ENCODE measurements around the gene NLRP6. TPM values are rescaled to one million over a fixed set of nuclear protein-coding genes. Genes with fewer than 3 reads are reported as not detected.

Gene NLRP6
- polyA plus RNA-seq, 3 donors = 0.10 to 0.51 (median 0.24) TPM

DNA sequence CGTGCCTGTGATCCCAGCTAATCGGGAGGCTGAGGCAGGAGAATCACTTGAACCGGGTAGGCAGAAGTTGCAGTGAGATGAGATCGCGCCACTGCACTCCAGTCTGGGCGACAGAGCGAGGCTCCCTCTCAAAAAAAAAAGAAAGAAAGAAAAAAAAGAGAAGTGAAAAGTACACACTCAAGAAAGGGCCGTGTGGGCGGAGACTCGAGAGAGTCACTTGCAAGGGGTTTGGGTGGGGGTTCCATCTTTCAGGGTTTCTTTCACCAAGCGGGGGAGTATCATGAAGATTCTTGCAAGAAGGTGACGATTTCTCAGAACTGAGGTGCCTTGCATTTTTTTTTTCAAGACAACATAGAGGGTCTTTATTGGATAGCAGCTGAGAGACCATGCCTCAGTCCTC, 25.2 kb downstream of the NLRP6 start:
- H3K4me3 Mint-ChIP-seq = peak overlapping the region in 1 of 2 donors; percentile 8

DNA sequence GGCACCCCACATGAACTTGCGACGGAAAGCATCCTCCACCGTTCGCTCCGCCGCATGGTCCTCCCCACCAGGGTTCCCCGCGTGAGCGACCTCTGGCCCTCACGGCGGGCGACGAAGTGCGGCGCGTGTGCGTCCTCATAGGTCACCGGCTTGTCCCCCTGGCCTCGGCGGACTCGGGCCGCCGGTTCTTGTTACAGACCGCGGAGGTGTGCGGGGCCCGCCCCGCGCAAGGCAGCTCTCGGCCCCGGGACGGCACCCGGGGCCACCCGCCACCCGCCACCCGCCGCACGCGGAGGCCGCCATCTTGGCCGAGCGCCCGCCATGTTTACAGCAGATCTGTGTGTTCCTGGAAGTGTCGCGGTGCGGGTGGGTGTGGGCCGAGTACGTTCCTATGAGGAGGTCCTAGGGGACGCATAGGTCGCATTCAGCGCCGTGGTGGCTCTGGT, 25.9 kb downstream of the NLRP6 start:
- Histone ChIP-seq H3K36me3 (replicated peaks in 1 of 2; ENCODE audit: control insufficient read depth in 1 of 2, insufficient read depth in 2 of 2, low read length in 2 of 2) (no peaks in the 10 kb centered on the region), H3K9me3 (replicated peaks in 1 of 2; ENCODE audit: control insufficient read depth in 1 of 2, insufficient read depth in 1 of 2, low read length in 2 of 2) (no peaks in the 10 kb centered on the region), H3K4me2 (replicated peaks; ENCODE audit: extremely low read depth, low read length, poor library complexity, severe bottlenecking) (no peak overlapping the region), H3K4me3 (replicated peaks in 1 of 3; ENCODE audit: low read depth in 2 of 3, low read length in 3 of 3) (no peak overlapping the region), H3K4me1 (ENCODE audit: control insufficient read depth in 1 of 2, insufficient read depth in 2 of 2, low read length in 2 of 2) (peaks cover 22 to 40% of the 10 kb centered on the region in 2 donors), H3K27me3 (ENCODE audit: control insufficient read depth in 2 of 2, insufficient read depth in 2 of 2, low read length in 2 of 2) (peaks cover 0 to 6% of the 10 kb centered on the region in 2 donors), H3K27ac (ENCODE audit: low read depth in 1 of 2, low read length in 2 of 2) (no peak overlapping the region), H4K20me1 (ENCODE audit: insufficient read depth, low read length) (no peaks in the 10 kb centered on the region), H3K79me2 (ENCODE audit: insufficient read depth, low read length) (peaks cover 6% of the 10 kb centered on the region), H2AFZ (ENCODE audit: insufficient read depth, low read depth, low read length, poor library complexity, severe bottlenecking) (no peak overlapping the region), H3K9ac (ENCODE audit: insufficient read depth, low read length, poor library complexity, severe bottlenecking) (no peak overlapping the region)
- intact Hi-C loops (cut with micrococcal nuclease) = loop anchor here in 1 of 2 donors (10.0 kb wide), 1 partner anchor 51 kb away; no protein-coding TSS in a partner anchor
- 75% methylated on average over 39 of the region's 52 CpGs for WGBS (ENCODE audit: insufficient coverage)
- Mint-ChIP-seq H3K27ac (no peak overlapping the region), H3K27me3 (ENCODE audit: low read depth in 3 of 3) (peaks cover 22 to 30% (median 27%) of the 10 kb centered on the region in 3 donors), H3K4me1 (peaks cover 32% of the 10 kb centered on the region), H3K4me3 (no peak overlapping the region), H3K9me3 (peaks cover 0 to 3% (median 0%) of the 10 kb centered on the region in 7 donors), H3K36me3 (peaks cover under 1% of the 10 kb centered on the region in 2 donors)
- TF ChIP-seq, protein P1, sequence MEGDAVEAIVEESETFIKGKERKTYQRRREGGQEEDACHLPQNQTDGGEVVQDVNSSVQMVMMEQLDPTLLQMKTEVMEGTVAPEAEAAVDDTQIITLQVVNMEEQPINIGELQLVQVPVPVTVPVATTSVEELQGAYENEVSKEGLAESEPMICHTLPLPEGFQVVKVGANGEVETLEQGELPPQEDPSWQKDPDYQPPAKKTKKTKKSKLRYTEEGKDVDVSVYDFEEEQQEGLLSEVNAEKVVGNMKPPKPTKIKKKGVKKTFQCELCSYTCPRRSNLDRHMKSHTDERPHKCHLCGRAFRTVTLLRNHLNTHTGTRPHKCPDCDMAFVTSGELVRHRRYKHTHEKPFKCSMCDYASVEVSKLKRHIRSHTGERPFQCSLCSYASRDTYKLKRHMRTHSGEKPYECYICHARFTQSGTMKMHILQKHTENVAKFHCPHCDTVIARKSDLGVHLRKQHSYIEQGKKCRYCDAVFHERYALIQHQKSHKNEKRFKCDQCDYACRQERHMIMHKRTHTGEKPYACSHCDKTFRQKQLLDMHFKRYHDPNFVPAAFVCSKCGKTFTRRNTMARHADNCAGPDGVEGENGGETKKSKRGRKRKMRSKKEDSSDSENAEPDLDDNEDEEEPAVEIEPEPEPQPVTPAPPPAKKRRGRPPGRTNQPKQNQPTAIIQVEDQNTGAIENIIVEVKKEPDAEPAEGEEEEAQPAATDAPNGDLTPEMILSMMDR (IDR thresholded peaks at IDR 0.05) = no peak
- no peak for DNase-seq

More for the DNA sequence above, 25.2 kb downstream of the NLRP6 start:
- no peak overlapping the region for H3K27ac ChIP-seq (ENCODE audit: low read depth in 1 of 2, low read length in 2 of 2)
- H3K9ac ChIP-seq (ENCODE audit: insufficient read depth, low read length, poor library complexity, severe bottlenecking) = no peak overlapping the region
- WGBS (ENCODE audit: insufficient coverage) = 50% methylated on average over 7 of the region's 12 CpGs
- H3K4me1 ChIP-seq (ENCODE audit: control insufficient read depth in 1 of 2, insufficient read depth in 2 of 2, low read length in 2 of 2) = peaks cover 16 to 33% of the 10 kb centered on the region in 2 donors
- no peak overlapping the region for H3K4me2 ChIP-seq (replicated peaks; ENCODE audit: extremely low read depth, low read length, poor library complexity, severe bottlenecking)
- H3K9me3 Mint-ChIP-seq = peaks cover 0 to 3% (median 0%) of the 10 kb centered on the region in 7 donors
- TF ChIP-seq, protein P1 (IDR thresholded peaks at IDR 0.05) = no peak
- H3K4me1 Mint-ChIP-seq = peaks cover 25% of the 10 kb centered on the region
- no peak overlapping the region for H3K4me3 ChIP-seq (replicated peaks in 1 of 3; ENCODE audit: low read depth in 2 of 3, low read length in 3 of 3)
- H3K79me2 ChIP-seq (ENCODE audit: insufficient read depth, low read length) = no peaks in the 10 kb centered on the region
- DNase-seq = no peak
- H3K36me3 ChIP-seq (replicated peaks in 1 of 2; ENCODE audit: control insufficient read depth in 1 of 2, insufficient read depth in 2 of 2, low read length in 2 of 2) = no peaks in the 10 kb centered on the region
- no peak overlapping the region for H2AFZ ChIP-seq (ENCODE audit: insufficient read depth, low read depth, low read length, poor library complexity, severe bottlenecking)
- no peaks in the 10 kb centered on the region for H3K36me3 Mint-ChIP-seq
- peak overlapping the region in 1 of 7 donors; percentile 1 for H3K27ac Mint-ChIP-seq
- no peaks in the 10 kb centered on the region for H3K9me3 ChIP-seq (replicated peaks in 1 of 2; ENCODE audit: control insufficient read depth in 1 of 2, insufficient read depth in 1 of 2, low read length in 2 of 2)
- peaks cover 22 to 34% (median 27%) of the 10 kb centered on the region in 3 donors for H3K27me3 Mint-ChIP-seq (ENCODE audit: low read depth in 3 of 3)
- intact Hi-C loops (cut with micrococcal nuclease) = loop anchor here in 1 of 2 donors (10.0 kb wide), 1 partner anchor 51 kb away; no protein-coding TSS in a partner anchor
- peaks cover 0 to 6% of the 10 kb centered on the region in 2 donors for H3K27me3 ChIP-seq (ENCODE audit: control insufficient read depth in 2 of 2, insufficient read depth in 2 of 2, low read length in 2 of 2)
- H4K20me1 ChIP-seq (ENCODE audit: insufficient read depth, low read length) = no peaks in the 10 kb centered on the region

Measured in CD14-positive monocyte (primary cell).